Measurements from ENCODE around the gene GP9.

DNA sequence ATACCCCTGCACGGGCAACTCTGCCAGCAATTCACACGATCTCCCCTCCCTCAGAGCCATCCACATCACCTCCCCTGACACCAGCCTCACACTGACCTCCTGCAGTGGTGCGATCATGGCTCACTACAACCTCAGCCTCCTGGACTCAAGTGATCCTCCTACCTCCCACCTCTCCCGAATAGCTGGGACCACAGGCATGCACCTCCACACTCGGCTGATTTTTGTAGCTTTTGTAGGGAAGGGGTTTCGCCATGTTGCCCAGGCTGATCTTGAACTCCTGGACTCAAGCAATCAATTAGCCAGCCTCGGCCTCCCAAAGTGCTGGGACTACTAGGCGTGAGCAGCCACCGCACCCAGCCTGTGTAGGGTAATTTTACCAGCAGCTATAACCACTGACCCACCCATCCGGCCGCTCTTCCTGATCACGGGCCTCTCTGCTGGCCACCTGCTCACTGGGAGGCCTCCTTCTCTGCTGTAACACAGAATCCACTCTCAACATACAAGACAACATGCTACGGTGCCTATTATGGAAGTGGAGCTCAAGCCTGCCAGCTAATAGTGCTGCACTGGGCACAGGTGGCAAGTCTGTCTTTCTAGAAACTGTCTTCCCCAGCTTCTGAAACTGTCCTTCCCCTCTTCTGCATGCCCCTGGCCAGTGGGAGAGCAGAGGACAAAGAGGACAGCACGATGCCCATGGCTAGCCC lies 4.6 kb downstream of the GP9 start:
- TF ChIP-seq, protein P1, sequence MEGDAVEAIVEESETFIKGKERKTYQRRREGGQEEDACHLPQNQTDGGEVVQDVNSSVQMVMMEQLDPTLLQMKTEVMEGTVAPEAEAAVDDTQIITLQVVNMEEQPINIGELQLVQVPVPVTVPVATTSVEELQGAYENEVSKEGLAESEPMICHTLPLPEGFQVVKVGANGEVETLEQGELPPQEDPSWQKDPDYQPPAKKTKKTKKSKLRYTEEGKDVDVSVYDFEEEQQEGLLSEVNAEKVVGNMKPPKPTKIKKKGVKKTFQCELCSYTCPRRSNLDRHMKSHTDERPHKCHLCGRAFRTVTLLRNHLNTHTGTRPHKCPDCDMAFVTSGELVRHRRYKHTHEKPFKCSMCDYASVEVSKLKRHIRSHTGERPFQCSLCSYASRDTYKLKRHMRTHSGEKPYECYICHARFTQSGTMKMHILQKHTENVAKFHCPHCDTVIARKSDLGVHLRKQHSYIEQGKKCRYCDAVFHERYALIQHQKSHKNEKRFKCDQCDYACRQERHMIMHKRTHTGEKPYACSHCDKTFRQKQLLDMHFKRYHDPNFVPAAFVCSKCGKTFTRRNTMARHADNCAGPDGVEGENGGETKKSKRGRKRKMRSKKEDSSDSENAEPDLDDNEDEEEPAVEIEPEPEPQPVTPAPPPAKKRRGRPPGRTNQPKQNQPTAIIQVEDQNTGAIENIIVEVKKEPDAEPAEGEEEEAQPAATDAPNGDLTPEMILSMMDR (conservative IDR thresholded peaks at IDR 0.05; ENCODE audit: low read length): no peak
- TF ChIP-seq EZH2phosphoT487 (IDR thresholded peaks at IDR 0.05; ENCODE audit: borderline replicate concordance): no peak

Measured in Loucy (cell line).